Lower lobe of right lung (tissue), 2 donors: ENCODE measurements around the gene SLIT1. TPM values are rescaled to one million over a fixed set of nuclear protein-coding genes. Genes with fewer than 3 reads are reported as not detected.
A peak's percentile ranks its signal among the peaks of the same experiment; 100 is the strongest.
"Not testable (repeated sequence)": the region's sequence is repeated elsewhere in the genome, so short reads cannot be mapped to it uniquely, and the experiment has no call there.

Source experiments
- ATAC-seq, 2 donors: fragments of 200-7000 bp; cut with Tn5 transposase; one replicate each; pipeline ENCODE4 v1.9.1; 2020 to 2022; ENCODE audit warnings: mild to moderate bottlenecking in 2 of 2, moderate library complexity in 2 of 2
- DNase-seq: peaks from one replicate; pipeline ENCODE4 v3.0.0-alpha.2; 2020
- H3K27ac ChIP-seq: fragments of 200-600 bp; one replicate; pipeline ENCODE4 v1.8.0; 2022
- H3K27me3 ChIP-seq: fragments of 200-600 bp; one replicate; pipeline ENCODE4 v1.8.0; 2022; ENCODE audit warnings: low read depth
- H3K36me3 ChIP-seq: fragments of 200-600 bp; one replicate; pipeline ENCODE4 v1.8.0; 2022; ENCODE audit warnings: mild to moderate bottlenecking
- H3K4me1 ChIP-seq: fragments of 200-600 bp; one replicate; pipeline ENCODE4 v1.8.0; 2022
- H3K4me3 ChIP-seq: fragments of 200-600 bp; one replicate; pipeline ENCODE4 v1.8.0; 2022; ENCODE audit warnings: mild to moderate bottlenecking
- H3K9me3 ChIP-seq: fragments of 200-600 bp; one replicate; pipeline ENCODE4 v1.8.0; 2022
- intact Hi-C: fragments of 100-400 bp; cut with DNase I; formaldehyde crosslinking; loops from one replicate; pipeline ENCODE4 v1.11.0; 2022
- total RNA-seq: library from RNA; stranded (reverse); fragmentation: NEBNext Ultra II Directional; extraction: Animal tissue kit (Norgen Biotek cat#: 25700); gene quantifications from one replicate; pipeline ENCODE4 v1.2.1, GENCODE V29; 2021
- TF ChIP-seq, protein P1 (sequence below): fragments of 200-600 bp; IDR thresholded peaks from one replicate; pipeline ENCODE4 v1.8.0; 2022; ENCODE audit warnings: antibody characterized with exemption, mild to moderate bottlenecking
- donor health status: DM: no; HTN: yes; CAD: no; lungs with severe emphysema.

SLIT1 gene
- total RNA-seq, 1 donor from 2014 or later: 0.41 TPM

DNA sequence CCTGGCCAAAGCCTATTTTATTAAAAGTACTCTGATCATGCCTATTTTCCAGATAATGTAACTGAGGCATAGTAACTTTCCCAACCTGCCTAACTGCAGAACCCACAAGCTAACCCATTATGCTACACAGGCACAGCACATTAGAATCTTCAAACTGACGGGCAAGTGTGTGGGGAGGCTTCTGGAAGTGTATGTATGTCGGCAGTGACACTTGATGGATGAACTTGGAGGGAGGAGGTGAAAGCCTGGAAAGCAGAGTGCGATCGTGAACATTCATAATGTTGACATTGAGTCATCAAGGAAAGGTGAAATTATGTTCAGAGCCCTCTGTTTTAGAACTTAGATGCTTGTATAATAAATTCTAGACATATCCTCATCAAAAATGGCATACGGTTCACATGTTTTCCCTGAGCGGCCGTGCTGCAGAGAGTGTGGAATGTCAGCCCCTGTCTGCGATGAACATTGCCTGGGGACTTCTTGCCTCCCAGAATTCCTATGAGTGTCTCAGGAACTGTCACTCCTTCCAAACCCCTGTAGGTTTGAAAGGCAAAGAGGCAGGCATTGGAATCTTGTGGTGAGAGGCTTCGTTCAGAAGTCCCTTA, 102.4 kb downstream of the SLIT1 start:
- Histone ChIP-seq H3K36me3 (no peaks in the 10 kb centered on the region), H3K4me1 (no peaks in the 10 kb centered on the region), H3K27me3 (peaks cover 36% of the 10 kb centered on the region), H3K4me3 (no peak overlapping the region), H3K9me3 (no peaks in the 10 kb centered on the region), H3K27ac (no peak overlapping the region)
- intact Hi-C loops: no loop called here
- no peak for DNase-seq
- no peak for ATAC-seq
- TF ChIP-seq, protein P1, sequence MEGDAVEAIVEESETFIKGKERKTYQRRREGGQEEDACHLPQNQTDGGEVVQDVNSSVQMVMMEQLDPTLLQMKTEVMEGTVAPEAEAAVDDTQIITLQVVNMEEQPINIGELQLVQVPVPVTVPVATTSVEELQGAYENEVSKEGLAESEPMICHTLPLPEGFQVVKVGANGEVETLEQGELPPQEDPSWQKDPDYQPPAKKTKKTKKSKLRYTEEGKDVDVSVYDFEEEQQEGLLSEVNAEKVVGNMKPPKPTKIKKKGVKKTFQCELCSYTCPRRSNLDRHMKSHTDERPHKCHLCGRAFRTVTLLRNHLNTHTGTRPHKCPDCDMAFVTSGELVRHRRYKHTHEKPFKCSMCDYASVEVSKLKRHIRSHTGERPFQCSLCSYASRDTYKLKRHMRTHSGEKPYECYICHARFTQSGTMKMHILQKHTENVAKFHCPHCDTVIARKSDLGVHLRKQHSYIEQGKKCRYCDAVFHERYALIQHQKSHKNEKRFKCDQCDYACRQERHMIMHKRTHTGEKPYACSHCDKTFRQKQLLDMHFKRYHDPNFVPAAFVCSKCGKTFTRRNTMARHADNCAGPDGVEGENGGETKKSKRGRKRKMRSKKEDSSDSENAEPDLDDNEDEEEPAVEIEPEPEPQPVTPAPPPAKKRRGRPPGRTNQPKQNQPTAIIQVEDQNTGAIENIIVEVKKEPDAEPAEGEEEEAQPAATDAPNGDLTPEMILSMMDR: no peak

DNA sequence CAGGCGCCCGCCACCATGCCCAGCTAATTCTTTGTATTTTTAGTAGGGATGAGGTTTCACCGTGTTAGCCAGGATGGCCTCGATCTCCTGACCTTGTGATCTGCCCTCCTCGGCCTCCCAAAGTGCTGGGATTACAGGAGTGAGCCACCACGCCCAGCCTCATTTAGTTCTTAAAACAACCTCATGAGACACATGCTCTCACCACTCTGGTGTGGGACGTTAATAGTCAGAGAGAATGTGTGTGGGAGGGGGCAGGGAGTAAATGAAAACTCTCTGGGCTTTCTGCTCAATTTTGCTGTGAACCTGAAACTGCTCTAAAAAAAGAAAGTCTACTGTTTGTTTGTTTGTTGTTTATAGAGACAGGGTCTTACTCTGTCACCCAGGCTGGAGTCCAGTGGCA, 103.2 kb downstream of the SLIT1 start:
- H3K4me3 ChIP-seq, H3K9me3 ChIP-seq, ATAC-seq, intact Hi-C loops, H3K36me3 ChIP-seq, DNase-seq, H3K4me1 ChIP-seq, H3K27ac ChIP-seq: not testable (repeated sequence)
- peaks cover 29% of the 10 kb centered on the region for H3K27me3 ChIP-seq

DNA sequence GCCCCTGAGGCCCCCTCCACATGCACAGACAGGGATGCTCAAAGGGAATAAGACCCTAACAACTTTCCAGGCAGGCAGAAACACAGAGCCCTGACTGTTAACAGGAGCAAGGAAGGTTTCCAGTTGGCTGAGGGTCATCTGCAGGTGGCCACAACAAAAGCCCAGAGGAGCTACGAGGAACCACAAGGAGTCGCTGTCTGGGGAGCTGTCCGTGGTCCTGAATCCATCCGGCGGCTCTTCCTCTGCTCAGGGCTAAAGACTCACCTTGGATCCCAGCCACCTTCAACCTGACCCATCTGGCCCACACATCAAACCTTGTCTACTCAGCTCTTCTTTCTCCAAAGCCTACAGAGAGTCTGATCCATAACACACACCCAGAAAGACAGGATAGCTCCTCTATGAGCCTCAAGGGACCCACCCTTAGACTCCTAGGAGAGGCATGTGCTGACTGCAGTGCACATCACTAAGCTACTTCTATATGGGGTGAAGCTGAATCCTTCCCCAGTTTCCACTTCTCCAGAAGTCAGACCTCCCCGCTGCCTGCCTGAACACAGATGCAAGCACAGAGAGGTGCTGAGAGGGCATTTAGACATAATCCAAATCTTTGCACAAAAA, 104.0 kb downstream of the SLIT1 start:
- H3K9me3 ChIP-seq: no peaks in the 10 kb centered on the region
- peak; percentile 51 to 65 for ATAC-seq
- no peak for DNase-seq
- TF ChIP-seq, protein P1: peak; percentile 56
- H3K4me3 ChIP-seq: no peak overlapping the region
- no peaks in the 10 kb centered on the region for H3K4me1 ChIP-seq
- peaks cover 24% of the 10 kb centered on the region for H3K27me3 ChIP-seq
- H3K27ac ChIP-seq: no peak overlapping the region
- H3K36me3 ChIP-seq: no peaks in the 10 kb centered on the region
- intact Hi-C loops: no loop called here

DNA sequence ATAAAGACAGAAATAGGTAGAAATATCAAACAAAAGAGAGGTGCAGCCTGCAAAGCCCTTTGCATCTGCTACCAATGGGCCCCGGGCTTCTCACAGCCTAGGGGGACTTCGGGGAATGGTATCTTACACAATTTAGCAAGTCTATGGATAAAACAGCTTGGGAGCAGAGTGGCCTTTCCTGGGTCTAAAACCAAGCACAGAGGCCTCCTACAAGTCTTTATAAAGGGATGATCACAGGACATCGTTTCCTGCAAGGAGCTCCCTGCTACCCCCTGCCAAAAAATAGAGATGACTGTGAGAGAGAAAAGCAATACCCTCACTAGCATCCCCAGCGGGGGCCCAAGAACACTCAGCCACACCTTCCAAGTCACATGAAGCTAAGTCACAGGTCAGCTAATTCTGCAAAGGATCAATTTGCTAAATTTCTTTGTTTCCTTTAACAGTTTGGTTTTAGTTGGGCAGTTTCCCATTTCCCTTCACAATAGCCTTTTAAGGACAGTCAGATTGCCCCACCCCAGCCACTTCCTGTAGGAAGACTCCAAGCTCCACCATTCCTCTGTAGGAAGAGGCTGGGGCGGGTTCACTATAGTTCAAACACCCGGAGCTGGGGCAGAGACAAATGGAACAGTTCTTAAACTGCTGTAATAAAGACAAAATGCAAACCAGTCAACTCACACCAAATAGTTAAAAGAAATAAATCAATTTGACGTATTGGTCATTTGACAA, 105.5 kb downstream of the SLIT1 start:
- Histone ChIP-seq H3K27me3 (peaks cover 22% of the 10 kb centered on the region), H3K9me3 (no peaks in the 10 kb centered on the region), H3K27ac (no peak overlapping the region), H3K4me3 (no peak overlapping the region), H3K4me1 (no peaks in the 10 kb centered on the region), H3K36me3 (no peaks in the 10 kb centered on the region)
- TF ChIP-seq, protein P1: no peak
- intact Hi-C loops: no loop called here
- ATAC-seq: no peak
- DNase-seq: no peak

DNA sequence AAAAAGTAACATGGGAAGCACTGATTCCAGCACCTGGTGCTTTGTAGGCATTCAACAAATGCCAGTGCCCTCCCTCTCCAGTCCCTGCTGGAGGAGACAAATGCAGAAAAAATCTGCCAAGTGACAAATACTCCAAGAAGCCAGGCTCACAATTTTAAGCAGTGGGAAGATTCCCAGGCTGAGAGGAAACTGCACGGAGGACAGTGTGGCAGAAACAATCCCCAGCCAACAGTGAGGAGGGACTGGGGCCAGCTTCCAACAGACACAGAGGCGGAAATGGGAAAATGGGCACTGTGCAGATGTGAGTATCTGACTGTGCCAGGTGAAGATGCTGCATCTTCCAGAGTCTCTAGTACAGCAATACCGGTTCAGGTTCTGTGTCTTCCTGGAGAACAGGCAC, 106.3 kb downstream of the SLIT1 start:
- TF ChIP-seq, protein P1: no peak
- no peak for ATAC-seq
- no peak overlapping the region for H3K4me3 ChIP-seq

More for the DNA sequence above, 106.3 kb downstream of the SLIT1 start:
- Histone ChIP-seq H3K4me1 (no peaks in the 10 kb centered on the region), H3K27ac (no peak overlapping the region), H3K36me3 (no peaks in the 10 kb centered on the region), H3K9me3 (no peaks in the 10 kb centered on the region), H3K27me3 (peaks cover 20% of the 10 kb centered on the region)
- DNase-seq: no peak
- intact Hi-C loops: loop anchor here (10.0 kb wide), 1 partner anchor 115 kb away; no protein-coding TSS in a partner anchor
